ENCODE data around the gene GBGT1. TPM values are rescaled to one million over a fixed set of nuclear protein-coding genes. Genes with fewer than 3 reads are reported as not detected.
"Not testable (repeated sequence)": the region's sequence is repeated elsewhere in the genome, so short reads cannot be mapped to it uniquely, and the experiment has no call there.

Gene GBGT1
- polyA plus RNA-seq, result 10 to 100 TPM in 1 of 3 donors, 1 to 10 TPM in 2; 2.6 to 10.7 (median 9.9) TPM

DNA sequence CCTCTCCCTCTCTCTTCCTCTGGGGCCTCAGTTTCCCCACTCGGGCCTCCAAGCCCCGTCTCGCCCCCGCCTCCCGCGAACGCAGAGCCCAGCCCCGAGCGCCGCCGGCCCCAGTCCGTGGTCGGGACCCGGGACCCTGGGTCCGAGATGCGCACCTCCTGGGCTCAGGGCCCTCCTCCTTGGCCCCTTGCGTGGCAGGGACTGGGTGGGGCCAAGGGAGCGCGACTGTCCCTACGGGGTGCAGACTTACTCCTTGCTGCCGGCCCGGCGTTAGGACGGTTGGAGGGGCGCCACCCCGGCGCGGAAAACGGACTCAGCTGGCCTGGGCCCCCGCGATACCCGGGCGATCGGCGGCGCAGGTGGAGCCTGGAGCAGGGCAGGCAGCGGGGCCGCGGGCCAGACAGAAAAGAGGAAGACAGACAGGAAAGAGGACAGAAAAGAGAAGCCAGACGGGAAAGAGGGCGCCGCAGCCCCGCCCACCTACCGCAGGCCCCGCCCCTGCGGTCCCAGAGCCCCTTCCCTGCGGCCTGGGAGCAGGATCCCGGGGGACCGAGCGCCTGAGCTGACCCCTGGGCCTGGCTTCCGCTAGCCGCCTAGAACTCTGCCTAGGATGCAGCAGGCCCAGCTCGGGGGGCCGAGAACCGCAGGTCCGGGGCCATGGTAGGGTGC lies at the start of gene GBGT1:
Gene GBGT1, minus strand, starts transcription at position 411 of the 669 bp plus-strand sequence. CDS start 1,502 bp downstream, outside the sequence.
- no peak within 1 kb of the TSS for H3K27ac ChIP-seq (ENCODE audit: low read depth, low read length)
- WGBS, 3 donors, result 1 to 3% (median 2%) methylated on average over 54 to 55 of the region's 56 CpGs

DNA sequence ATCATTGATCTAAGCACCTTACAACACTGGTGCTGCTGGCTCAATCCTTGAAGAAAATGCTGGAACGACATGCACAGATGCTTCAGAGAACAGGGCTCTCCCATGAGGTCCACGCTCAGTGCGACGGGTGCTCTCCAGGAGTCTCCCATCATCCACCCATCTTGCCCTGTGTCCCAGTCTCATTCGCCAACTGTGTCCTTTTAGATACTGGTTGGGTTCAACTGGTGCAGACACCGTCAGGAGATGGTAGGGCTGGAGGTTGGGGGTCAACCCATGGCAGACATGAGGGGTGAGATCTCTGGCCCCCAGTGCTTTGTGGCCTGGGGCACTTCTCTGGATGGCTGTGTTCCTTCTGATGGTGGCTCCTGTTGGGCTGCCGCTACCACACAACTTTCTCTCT lies 46.9 kb upstream of the GBGT1 start:
- WGBS, 3 donors, result 81 to 94% (median 89%) methylated on average over 7 of the region's 7 CpGs
- H3K27ac ChIP-seq (ENCODE audit: low read depth, low read length), result no peak overlapping the region

DNA sequence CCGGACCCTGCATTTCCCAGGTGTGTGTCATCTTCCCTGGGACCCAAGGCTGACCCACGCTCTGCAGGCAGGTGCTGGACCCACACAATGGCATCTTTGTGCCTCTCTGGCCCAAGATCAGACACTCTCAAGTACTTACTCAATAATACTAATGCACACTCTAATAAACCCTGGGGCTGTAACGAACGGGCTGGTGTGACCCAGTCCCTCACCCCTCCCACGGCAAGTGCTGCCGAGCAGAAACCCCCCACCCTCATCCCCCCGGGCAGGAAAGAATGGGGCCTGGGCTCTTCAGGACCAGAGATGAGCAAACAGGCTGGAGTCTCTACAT lies 46.5 kb upstream of the GBGT1 start:
- 22 to 65% (median 64%) methylated on average over 7 of the region's 7 CpGs for WGBS, 3 donors
- H3K27ac ChIP-seq (ENCODE audit: low read depth, low read length), result no peak overlapping the region

DNA sequence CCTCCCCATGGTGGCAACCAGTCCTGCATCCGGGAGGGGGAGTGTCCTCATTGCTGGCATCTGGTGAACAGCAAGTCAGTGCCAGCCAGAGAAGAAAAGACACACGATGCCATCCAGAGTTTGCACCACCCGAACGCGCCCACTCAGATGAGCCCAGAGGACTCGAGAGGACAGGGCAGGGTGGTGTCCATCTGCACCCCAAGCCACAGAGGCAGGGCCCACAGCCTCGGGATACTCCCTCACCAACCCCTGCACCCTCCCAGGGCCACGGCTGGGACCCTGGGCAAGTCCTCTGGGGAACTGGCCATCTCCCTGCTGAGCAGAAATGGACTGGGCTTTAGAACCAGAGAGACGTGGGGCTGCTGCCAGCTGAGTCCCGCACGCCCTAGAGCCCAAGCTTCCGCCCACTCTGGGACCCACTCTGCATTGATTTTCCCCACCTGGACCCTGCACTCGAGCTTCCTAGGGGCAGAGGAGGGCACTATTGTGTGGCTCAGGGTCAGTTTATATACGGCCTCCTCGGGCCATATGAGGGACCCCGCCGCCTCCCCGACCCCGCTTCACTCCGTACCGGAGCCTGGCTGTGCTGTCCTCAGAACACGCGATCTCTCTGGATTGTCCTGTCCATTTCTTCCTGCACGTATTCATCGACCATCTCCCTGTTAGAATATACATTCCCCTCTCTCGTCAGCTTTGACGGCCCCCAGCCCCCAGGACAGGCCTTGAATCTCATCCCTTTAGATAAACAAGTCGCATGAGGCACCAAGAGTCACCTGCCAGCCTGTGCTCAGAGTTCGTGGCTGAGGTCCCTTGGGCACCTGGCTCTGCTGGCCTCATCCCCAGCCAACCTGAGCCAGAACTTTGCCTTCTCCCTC lies 45.9 kb upstream of the GBGT1 start:
- not testable (repeated sequence) for H3K27ac ChIP-seq (ENCODE audit: low read depth, low read length)
- 63 to 80% (median 77%) methylated on average over 26 to 29 of the region's 29 CpGs for WGBS, 3 donors

DNA sequence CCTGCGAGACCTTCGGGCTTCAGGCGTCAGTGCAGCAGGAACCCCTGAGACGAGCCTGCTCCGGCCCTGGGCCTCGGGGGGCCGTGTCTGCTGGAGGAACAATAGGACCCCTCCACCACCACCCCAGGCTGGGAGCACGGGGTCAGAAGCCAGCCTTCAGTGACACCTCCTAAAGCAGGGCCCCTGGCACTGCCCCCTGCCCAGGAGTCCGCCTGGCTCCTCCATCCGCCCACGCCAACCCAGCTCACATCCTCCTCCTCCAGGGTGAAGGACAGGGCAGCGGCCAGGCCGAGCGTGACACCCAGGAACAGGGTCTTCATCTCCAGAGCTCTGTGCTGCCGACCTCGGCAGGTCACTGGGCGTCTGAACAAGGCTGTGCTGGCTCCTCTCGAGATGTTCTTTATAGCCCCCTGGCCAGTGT lies 45.2 kb upstream of the GBGT1 start, which contains the start of gene OBP2B:
Gene OBP2B, minus strand, starts transcription at position 371 of the 421 bp plus-strand sequence. Its CDS starts 51 bp downstream, at position 320.
- H3K27ac ChIP-seq (ENCODE audit: low read depth, low read length), result not testable (repeated sequence)
- 75 to 86% (median 78%) methylated on average over 7 to 11 of the region's 18 CpGs for WGBS, 3 donors

DNA sequence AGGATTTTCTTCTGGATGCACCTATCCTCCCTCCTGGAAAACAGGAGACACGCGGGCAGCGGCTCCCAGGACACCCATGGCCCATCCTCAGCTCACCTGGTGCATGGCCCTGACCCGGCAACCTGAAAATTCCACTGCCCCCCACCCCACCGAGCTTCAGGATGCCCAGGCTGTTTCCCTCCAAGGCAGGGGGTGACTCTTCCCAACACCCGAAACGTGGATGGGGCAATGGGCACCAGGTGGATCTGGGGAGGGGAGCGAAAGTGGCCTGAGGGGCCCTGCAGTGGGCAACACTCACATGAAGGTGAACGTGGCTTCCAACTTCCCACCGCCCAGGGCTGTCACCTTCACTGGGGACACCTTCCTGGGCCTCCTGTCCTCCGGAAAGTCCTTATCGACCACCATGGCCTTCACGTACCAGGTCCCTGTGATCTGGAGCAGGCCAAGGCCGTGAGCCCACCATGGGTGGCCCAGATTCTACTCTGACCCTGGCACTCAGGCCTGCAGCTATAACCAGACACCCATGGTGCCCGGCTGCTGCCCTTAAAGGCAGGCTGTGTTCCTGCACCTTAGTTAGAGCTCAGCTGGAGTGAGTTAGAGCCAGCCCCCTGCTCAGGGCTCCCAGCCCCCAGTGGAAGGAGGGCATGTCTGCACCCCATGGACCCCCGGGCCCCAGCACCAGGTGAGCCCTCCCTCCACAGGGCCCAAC lies 44.6 kb upstream of the GBGT1 start:
- H3K27ac ChIP-seq (ENCODE audit: low read depth, low read length), result not testable (repeated sequence)
- WGBS, 3 donors, result 83 to 91% (median 90%) methylated on average over 12 to 13 of the region's 16 CpGs

DNA sequence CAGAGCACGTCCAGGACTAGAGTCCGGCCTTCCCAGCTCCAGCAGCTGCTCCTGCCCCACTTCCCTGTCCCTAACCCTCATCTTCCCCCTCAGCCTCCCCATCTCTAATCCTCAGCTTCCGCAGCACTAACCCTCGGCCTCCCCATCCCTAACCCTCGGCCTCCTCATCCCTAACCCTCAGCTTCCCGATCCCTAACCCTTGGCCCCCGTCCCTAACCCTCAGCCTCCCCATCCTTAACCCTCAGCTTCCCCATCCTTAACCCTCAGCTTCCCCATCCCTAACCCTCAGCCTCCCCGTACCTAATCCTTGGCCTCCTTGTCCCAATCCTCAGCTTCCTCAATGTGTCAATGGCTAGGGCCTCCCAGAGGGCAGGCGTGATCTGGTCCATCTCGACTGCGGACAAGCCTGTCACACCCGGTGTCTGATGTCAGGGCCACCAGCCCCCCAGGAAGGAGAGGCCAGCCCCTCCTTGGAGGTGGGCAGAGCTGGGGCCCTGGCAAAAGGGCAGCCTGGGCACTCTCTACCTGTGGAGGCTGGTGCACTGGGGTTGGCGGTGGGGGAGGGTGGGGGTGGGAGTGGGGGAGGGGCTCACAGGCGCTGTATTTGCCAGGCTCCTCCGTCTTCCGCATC lies 43.9 kb upstream of the GBGT1 start:
- 70 to 82% (median 78%) methylated on average over 15 to 16 of the region's 16 CpGs for WGBS, 3 donors

DNA sequence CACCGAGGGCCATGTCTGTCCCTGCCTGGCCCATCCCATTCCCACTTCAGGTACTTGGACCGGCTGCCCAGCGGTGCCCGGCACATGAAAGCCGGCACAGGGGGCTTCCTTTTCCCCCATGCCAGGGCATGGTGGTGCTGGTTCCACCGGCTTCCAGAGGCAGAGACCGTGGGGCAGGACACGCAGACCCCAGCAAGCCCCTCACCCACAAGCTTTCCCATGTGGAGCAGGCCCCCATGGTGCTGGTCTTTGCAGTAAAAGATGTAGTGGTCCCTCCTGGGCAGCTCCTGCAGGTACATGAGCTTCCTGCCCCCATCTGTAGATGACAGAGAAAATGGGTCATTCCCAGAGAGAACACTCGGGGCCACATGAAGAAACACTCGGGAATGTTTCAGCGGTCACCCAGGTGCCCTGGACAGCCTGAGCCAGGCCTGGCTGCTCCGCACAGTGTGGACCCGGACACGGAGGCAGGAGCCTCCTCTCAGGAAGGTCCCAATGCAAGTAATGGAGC lies 43.4 kb upstream of the GBGT1 start:
- H3K27ac ChIP-seq (ENCODE audit: low read depth, low read length), result no peak overlapping the region
- WGBS, 3 donors, result 72 to 82% (median 81%) methylated on average over 14 of the region's 14 CpGs

More for the DNA sequence above, 43.9 kb upstream of the GBGT1 start:
- no peak overlapping the region for H3K27ac ChIP-seq (ENCODE audit: low read depth, low read length)

DNA sequence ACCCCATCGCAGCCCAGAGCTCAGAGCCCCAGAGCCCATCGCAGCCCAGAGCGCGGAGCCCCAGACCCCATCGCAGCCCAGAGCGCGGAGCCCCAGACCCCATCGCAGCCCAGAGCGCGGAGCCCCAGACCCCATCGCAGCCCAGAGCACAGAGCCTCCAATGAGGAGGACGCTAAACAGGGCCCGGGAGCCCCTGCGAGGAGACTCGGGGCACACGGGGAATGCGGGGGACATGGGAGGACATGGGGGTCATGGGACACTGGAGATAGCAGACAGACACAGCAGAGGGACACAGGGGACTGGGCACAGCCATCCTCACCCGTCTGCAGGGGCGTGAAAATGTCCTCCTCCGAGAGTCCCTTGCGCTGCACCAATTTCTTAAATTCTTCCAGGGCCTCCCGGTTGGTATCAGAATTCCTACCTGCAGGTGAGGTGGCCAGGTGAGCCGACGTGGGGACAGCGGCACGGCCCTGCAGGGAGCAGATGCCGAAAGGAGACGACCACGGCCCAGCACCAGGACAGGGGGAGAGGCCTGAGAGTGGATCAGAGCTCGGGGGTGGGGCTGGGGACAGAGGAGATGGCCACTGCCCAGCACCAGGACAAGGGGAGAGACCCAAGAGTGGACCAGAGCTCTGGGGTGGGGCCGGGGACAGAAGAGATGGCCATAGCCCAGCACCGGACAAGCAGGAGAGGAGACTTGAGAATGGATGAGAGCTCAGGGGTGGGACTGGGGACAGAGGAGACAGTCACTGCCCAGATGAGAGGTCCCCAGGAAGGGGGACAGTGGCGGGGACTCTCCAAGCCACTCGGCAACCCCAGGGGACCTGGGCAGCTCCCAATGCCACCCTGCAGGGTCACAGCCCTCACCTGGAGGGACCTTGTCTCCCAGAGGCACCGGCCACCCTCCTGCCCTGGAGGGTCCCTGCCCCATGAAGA lies 42.5 kb upstream of the GBGT1 start:
- no peak overlapping the region for H3K27ac ChIP-seq (ENCODE audit: low read depth, low read length)
- WGBS, 3 donors, result 77 to 83% (median 79%) methylated on average over 28 to 35 of the region's 35 CpGs

DNA sequence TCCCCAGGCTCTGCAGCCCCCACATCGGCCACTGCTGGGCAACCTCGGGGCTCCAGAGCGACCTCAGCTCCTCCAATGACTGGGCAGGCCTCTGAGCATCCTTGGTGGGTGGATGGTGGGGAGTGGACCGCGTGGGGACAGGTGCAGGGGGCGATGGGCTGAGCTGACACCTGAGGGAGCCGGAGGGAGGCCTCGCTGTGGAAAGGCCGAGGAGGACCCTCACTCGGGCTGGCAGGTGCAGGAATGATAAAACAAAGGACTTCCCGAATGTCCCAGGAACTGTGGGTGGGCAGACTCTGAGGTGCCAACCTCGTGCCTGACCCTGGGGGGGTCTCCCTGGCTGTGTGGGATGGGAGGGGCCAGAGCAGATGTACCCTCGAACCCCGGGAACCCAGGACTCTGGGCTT lies 41.8 kb upstream of the GBGT1 start:
- WGBS, 3 donors, result 54 to 81% (median 77%) methylated on average over 12 to 14 of the region's 14 CpGs
- H3K27ac ChIP-seq (ENCODE audit: low read depth, low read length), result not testable (repeated sequence)

DNA sequence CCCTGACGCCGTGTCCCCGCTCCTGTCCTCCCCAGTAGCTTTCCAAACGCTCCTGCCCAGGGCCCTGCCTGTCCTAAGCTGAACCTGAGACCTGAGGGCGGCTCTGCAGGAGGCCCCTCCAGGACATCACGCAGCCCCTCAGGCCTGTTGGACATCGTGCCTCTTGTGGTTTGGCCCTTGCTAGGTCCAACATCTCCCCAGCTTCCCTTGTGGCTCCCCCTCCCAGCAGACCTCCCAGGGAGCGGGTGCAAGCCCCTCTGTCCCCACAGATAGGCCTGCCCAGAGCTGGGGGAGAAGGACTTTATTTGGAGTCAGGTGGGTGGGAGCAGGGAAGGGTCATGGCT lies 41.3 kb upstream of the GBGT1 start:
- 66 to 86% (median 78%) methylated on average over 8 of the region's 8 CpGs for WGBS, 3 donors
- no peak overlapping the region for H3K27ac ChIP-seq (ENCODE audit: low read depth, low read length)

DNA sequence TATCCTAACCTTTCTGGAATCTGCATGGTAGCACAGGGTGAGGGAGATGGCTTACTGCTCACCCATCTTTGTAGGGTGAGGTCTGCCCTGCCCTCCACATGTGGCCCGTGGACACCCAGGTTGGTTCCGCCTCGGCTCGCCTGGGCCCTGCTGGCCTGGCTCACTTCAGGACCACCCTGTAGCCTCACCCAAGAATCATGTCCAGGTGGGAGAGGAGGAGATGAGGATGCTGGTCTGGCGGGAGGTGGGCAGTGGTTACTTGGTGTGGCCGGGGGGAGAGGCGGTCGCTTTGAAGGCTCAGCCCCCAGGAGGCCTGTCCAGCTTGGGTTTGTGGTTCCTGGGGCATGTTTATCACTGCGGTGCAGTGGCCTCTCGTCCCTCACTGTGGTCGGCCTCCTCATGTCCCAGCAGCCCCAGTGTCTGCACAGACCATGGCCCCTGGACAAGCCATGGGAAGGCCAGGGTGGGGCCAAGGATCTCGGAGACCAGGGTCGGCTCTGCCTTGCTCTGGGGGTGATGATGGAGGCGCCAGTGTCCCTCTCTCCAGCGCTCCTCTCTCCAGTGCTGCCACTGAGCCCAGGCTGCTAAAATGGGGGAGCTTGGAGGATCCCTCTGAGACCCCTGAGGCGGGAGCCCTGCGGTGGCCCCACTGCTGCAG lies 40.8 kb upstream of the GBGT1 start:
- WGBS, 3 donors, result 70 to 87% (median 87%) methylated on average over 16 to 17 of the region's 17 CpGs
- H3K27ac ChIP-seq (ENCODE audit: low read depth, low read length), result no peak overlapping the region

DNA sequence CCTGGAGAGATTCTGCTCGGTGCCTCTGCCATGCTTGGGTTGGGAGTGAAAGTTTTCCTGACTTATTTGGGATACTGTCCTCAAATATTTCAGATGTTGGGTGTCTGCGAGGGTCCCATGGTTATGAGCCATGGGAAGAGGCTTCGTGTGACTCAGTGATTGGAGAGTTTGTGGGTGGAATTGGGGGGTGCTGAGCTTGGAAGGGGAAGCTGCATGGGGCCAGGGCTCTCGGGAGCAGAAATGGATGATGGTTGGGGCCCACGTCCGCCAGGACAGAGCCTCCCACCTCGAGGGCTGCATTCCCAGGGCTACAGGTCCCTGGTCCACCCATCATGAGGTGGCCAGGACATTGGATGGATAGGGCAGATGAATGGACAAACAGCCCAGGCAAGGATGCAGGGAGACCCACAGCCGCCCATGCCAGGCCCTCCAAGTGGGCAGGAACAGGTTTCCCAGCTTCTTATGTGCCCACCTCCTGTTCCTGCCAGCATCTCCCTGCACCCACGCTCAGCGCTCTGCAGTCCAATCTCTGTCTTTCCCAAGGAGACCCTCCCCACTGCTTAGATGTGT lies 39.9 kb upstream of the GBGT1 start:
- H3K27ac ChIP-seq (ENCODE audit: low read depth, low read length), result no peak overlapping the region
- WGBS, 3 donors, result 64 to 78% (median 77%) methylated on average over 10 of the region's 10 CpGs

DNA sequence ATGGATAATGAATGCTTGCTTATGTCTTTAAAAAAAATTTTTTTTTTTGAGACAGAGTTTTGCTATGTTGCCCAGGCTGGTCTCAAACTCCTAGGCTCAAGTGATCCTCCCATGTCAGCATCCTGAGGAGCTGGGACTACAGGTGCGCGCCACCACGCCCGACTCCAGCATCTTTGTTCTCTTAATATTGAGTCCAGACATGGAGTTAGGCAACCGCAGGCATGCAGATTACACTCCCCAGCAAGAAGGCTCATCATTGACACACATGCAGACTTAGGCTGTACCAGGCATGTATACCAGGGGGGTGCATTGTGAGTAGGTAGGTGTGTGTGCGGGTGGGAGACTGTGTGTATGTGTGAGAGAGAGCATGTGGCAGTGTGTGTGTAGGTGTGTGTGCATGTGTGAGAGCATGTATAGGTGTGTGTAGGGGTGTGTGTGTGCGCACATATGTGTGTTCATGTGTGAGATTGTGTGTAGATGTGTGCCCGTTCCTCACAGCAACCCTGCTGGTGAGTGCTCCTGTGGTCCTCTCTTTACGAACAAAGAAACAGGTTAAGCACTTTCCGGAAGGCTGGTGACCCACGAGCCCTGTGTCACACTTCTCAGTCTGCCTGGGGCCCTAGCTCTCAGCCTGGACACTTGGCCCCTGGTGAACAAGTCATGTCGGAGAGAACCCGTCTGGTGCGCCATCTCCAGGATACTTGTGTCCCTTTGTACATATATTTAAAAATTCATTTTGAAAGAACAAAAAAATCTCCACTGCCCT lies 39.2 kb upstream of the GBGT1 start:
- no peak overlapping the region for H3K27ac ChIP-seq (ENCODE audit: low read depth, low read length)

DNA sequence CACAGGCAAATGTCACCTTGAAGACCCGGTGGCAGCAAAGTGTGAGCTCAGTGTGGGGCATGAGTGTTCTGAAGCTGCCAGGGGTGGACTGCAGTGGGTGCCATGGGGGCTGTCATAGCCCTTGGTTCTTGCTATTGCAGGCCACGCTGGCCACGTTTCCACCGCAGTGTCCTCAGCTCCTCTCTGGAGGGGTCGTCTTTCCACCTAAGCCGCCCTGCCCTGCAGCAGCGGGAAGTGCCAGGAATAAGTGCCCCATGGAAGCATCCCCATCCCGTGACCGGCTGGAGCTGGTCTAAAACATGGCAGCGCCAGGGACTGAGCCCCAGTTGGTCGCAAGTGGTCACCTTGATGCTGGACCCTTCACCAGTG lies 38.4 kb upstream of the GBGT1 start:
- 80 to 89% (median 86%) methylated on average over 11 of the region's 11 CpGs for WGBS, 3 donors

More for the DNA sequence above, 39.2 kb upstream of the GBGT1 start:
- 83 to 89% (median 88%) methylated on average over 14 of the region's 14 CpGs for WGBS, 3 donors

More for the DNA sequence above, 38.4 kb upstream of the GBGT1 start:
- H3K27ac ChIP-seq (ENCODE audit: low read depth, low read length), result no peak overlapping the region

Measured in adipose tissue (tissue), 3 donors.